NCI-H128 (cell line): ENCODE data around the gene KRTAP13-1.

ENCODE experiments used
- DNase-seq: peaks from one replicate; lab custom pipeline; 2025; ENCODE audit not compliant: unreplicated experiment; lab: John Stamatoyannopoulos, UW

The KRTAP13-1 gene, protein sequence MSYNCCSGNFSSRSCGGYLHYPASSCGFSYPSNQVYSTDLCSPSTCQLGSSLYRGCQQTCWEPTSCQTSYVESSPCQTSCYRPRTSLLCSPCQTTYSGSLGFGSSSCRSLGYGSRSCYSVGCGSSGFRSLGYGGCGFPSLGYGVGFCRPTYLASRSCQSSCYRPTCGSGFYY

GRCh38 chr21:30395731-30396130 lies at the start of gene KRTAP13-1:
Gene KRTAP13-1, plus strand, starts transcription at chr21:30396031. Its CDS starts 56 bp downstream, at chr21:30396087.
- no peak for DNase-seq

- no peak for DNase-seq
Observed at GRCh38 chr21:30348506-30348905, 47.3 kb upstream of the KRTAP13-1 start, which contains the start of gene KRTAP23-1. Gene KRTAP23-1, minus strand, starts transcription at chr21:30348606. Its CDS starts 0 bp downstream, at chr21:30348606.

DNA sequence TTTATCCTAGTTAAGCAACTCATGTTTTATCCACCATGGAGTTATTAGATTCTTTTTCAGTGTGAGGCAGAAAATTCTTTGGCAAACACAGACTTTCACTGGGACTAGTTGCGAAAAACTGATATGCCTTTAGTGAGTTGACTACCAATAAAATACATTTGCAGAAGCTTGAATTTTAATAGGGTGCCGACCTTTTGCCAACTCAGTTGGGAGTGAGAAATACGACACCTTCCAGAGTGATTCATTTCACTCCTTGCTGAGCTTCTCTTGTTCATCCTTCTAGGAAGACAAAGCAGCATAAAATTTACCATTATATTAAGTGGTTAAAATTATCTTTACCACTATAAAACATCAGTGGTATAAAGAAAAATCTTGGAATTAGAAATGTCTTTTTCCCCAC lies 46.3 kb upstream of the KRTAP13-1 start:
- no peak for DNase-seq

DNA sequence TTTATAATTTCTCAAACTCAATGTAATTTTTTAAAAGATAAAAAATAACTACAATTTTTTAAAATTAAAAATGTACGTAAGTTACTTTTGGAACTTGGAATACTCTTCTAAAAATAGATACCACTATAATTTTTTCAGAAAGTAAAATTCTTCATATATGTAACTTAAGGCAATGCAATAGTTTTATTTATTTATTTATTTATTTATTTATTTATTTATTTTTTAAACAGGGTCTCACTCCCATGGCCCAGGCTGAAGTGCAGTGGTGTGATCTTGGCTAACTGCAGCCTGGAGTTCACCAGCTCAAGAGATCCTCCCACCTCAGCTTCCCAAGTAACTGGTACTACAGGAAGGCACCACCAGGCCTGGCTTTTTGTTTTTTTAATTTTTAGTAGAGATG lies 44.3 kb upstream of the KRTAP13-1 start:
- DNase-seq, result no peak

- no peak for DNase-seq
Observed at GRCh38 chr21:30354308-30355005, 41.4 kb upstream of the KRTAP13-1 start.

- no peak for DNase-seq
Observed at GRCh38 chr21:30355906-30356305, 39.9 kb upstream of the KRTAP13-1 start.

- no peak for DNase-seq
Observed at GRCh38 chr21:30372139-30372770, 23.6 kb upstream of the KRTAP13-1 start, which contains the start of gene KRTAP13-2. Gene KRTAP13-2, minus strand, starts transcription at chr21:30372271. Its CDS starts 58 bp downstream, at chr21:30372213.

DNA sequence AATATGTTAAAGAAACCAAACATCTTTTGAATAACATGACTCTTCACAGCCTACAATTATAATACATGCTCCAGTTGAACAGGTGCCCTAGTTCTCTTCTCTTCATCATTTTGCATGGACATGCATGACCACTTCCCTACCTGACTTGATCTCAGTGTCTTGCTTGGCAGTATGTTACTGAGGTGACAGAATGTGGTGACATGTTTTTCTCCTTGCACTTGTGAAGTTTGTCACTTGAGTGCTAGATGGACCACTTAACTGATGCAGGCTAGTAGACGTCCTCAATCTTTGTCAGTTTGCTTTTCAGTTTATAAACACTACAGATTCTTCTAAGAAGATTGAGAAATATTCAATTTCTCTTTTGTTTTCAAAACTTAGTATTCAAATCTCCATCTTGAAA lies 13.6 kb upstream of the KRTAP13-1 start:
- no peak for DNase-seq

- DNase-seq, result no peak
Observed at GRCh38 chr21:30391492-30392025, 4.3 kb upstream of the KRTAP13-1 start.

DNA sequence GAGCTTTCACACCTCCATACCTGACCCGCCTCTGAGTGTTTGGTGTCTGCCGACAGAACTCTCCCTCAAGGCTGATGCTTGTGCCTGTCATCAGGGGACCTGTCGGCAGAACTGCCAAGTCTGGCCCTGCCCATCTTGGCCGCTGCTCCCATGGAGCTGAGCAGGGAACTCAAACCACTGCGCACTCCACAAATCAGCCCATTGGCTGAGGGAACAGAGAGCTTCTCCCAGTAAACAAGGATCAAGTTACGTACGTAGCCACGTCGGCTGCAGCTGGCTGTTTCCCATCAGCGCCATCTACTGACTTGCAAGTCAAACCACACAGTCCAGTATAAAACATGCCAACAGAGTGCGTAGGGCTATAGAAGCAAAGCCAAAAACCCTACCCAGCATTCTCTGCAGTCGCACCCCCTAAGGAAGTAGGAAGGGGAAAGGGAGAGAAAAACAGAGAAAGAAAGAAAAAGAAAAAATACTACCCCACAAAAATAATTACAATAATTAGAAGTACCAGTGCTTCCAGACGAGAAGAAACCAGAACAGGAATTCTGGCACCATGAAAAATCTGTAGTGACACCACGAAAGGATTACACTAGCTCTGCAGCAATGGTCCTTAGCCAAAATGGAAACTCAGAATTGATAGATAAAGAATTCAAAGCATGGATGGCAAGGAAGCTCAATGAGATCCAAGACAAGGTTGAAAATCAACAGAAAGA lies 13.1 kb downstream of the KRTAP13-1 start:
- peak; percentile 4 for DNase-seq

DNA sequence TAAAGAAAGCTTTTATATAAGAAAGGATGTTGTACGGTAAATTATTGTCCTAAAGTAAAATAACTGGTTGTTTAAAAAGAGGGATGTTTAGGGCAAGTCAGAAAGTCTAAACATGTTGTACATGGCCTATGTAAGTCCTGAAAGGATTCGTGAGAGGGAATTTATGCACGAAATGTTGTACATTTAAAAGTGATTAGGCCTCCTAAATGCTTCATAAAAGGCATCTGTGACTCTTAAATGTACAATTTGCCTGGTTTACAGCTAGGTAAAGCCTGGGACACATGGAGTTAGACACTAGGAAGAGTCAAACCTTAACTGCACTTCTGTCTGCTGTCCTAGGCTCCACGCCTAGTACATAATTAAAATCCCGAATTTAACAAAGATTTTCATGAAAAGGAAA lies 20.2 kb downstream of the KRTAP13-1 start:
- no peak for DNase-seq

DNA sequence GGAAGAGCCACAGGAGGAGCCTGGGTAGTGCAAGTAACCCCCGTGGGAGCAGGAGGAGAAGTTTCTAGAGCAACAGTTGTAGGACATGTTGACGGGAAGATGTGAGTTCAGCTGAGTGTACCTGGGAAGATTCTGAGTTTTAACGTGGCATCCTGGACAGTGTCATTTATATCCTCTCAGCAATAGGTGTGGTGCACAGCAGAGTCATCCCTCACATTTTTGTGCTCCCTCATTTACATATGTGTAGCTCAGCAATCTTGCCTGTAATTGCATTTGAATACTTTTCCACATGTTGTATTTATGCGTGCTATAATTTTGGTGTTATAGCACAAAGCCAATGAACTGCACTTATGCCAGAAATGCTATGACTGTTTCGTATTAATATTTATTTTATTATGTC lies 30.0 kb downstream of the KRTAP13-1 start, which contains the start of gene KRTAP13-3:
KRTAP13-3 (minus strand) TSS at position 101 of the 400 bp plus-strand sequence; CDS start at position 87, 14 bp downstream.
- DNase-seq, result no peak

DNA sequence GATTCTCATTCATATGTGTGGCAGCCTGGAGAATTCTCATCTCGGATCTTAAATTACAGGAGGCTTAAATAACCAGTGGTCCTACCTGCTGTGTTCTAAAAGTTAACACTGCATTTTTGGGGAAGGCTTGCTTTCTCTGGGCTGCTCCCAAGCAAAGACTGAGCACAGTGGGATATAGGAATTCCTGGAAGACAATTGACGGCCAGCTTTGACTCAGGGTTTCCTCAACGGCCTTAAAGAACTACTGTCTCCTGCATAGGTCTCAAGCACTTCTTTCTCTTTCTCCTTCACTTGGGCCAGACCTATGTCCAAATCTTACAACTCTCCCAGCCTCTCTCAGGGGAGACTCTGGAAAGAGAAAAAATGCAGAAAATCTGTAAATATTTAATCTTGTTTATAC lies 30.9 kb downstream of the KRTAP13-1 start:
- DNase-seq, result no peak

DNA sequence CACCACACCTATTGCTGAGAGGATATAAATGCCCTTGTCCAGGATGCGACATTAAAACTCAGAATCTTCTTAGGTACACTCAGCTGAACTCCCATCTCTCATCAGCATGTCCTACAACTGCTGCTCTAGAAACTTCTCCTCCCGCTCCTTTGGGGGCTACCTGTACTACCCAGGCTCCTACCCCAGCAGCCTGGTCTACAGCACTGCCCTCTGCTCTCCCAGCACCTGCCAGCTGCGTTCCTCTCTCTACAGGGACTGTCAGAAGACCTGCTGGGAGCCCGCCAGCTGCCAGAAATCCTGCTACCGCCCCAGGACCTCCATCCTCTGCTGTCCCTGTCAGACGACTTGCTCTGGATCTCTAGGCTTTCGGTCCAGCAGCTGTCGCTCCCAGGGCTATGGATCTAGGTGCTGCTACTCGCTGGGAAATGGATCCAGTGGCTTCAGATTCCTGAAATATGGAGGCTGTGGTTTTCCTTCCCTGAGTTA lies 34.4 kb downstream of the KRTAP13-1 start, which contains the start of gene KRTAP13-4:
KRTAP13-4 (plus strand) TSS at position 51 of the 486 bp plus-strand sequence; CDS start at position 107, 56 bp downstream.
- DNase-seq, result no peak

DNA sequence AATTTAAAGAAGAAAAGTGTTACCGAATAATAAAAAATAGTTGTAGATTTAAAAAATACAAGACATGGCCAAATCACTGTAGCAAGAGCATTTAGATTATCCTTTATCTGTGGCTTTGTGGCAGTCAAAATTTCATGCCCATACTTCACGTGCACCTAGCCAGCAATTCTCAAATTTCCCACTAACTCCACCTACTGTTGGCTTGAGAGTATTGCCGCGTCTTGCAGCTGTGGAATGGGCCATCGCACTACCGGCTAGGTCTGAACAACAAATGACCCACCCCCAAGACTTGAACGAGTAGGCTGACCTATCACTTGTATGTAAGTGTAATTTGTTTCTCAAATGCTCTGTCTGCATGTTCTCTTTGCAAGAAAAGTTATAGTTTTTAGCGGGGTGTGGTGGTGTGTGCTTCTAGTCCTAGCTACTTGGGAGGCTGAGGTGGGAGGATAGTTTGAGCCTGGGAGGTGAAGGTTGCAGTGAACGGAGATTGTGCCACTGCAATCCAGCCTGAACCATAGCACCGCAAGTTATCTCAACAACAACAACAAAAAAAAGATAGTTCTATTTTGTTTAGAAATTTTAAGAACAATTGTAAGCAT lies 38.3 kb downstream of the KRTAP13-1 start:
- no peak for DNase-seq

- no peak for DNase-seq
Observed at GRCh38 chr21:30437010-30437565, 41.3 kb downstream of the KRTAP13-1 start.

GRCh38 chr21:30439975-30440374 lies 44.1 kb downstream of the KRTAP13-1 start, which contains the start of gene KRTAP15-1:
Gene KRTAP15-1, plus strand, starts transcription at chr21:30440275. Its CDS starts 53 bp downstream, at chr21:30440328.
- no peak for DNase-seq

DNA sequence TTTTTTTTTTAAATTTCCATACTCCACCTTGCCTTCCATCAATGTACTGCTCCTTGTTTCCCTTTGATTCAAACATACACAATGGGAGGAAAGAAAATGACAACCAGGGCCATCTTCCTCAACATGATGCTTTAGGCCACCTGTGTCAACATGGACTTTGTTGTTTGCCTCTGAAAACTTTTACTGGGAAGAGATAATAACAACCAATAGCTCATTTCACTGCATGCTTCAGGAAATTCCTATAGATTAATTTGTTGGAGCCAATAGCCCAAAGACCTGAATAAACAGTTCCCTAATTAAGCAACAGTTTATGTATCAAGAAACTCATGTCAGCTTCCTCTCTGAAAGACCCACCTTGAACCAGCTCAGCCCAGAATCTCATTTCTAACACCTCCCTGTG lies 47.4 kb downstream of the KRTAP13-1 start:
- no peak for DNase-seq

- DNase-seq, result no peak
Observed at GRCh38 chr21:30444204-30444603, 48.4 kb downstream of the KRTAP13-1 start.
